AG09319 (cell line): ENCODE measurements around the gene SMAD6.

Experiments used
- DNase-seq: peaks from one replicate; pipeline ENCODE4 v3.0.0-alpha.2; 2010; ENCODE audit warnings: low read depth; ENCODE audit errors: extremely low read depth
- CTCF ChIP-seq: IDR thresholded peaks from 2 replicates; pipeline ENCODE4 v1.5.1; 2011; ENCODE audit warnings: low read depth, mild to moderate bottlenecking, inconsistent platforms, low read length, moderate library complexity

The SMAD6 gene

GRCh38 chr15:66708389-66708788 lies 6.4 kb downstream of the SMAD6 start:
- no peak for DNase-seq
- TF ChIP-seq CTCF, result no peak

GRCh38 chr15:66709884-66710283 lies 7.8 kb downstream of the SMAD6 start:
- DNase-seq, result no peak
- TF ChIP-seq CTCF, result no peak

DNA sequence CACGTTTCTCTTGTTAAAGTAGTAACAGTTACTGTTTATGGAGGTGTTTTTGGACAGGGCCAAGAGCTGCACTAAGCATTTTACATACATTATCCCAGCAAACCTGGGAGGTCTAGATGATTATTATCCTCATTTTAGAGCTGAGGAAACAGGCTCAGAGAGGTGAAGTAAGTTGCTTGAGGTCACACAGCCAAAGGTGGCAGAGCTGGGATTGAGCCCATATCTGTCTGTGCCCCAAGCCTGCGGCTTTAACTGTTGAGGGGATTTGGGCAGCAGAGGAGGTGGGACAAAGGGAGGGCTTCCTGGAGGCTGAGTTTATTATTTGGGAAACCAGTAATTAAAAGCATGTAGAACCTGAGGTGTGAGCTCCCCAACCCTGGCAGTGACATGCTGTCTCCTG lies 9.2 kb downstream of the SMAD6 start:
- no peak for TF ChIP-seq CTCF
- no peak for DNase-seq

DNA sequence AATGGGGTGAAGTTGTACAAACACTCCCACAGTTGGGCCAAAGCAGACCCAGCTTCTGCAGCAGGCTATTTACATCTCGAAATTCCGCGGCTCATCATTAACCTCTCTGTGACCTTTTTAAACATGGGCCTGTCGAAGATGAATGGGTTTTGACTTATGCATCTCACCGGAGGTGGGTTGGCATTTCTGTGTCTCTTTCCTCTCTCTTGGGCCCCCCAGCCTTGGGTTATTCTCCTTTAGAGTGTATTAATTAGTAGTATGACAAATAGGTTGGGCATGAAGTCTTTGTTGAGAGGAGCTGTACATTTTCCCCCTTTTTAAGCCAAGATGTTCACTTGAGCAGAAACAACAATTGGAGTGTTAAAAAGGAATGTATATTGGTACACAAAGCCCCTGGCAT lies 9.8 kb downstream of the SMAD6 start:
- no peak for DNase-seq

DNA sequence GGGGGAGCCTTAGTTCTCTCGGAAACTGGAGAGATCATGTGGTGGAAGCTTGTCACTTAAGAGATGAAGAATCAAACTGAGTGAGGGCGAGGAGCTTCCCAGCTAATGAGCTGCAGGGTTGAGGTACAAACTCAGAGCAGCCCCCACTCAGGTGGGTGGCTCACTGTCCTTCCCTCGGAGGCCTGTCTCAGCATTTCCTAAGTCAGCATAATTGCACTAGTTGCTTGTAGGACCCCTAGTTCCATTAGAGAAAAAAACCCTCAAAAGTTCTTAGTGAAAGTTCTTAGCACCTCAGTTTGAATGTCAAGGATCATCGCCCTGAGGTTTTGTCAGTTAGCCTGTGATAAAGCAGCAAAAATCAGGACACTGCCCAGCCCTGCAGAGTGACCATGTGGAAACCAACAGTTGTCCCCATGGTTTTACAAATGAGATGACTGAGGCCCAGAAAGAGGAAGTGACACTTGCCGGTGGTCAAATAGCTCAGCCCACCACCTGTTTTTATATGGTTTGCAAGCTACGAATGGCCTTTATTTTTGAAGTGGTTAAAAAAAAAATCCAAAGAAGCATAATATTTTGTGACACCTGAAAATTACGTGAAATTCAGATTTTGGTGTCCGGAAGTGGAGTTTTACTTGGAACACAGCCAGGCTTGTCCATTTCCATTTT lies 11.9 kb downstream of the SMAD6 start:
- DNase-seq, result no peak
- no peak for TF ChIP-seq CTCF

More for the DNA sequence above, 9.8 kb downstream of the SMAD6 start:
- no peak for TF ChIP-seq CTCF

- no peak for TF ChIP-seq CTCF
- no peak for DNase-seq
Measured at GRCh38 chr15:66714543-66714981, 12.5 kb downstream of the SMAD6 start.

DNA sequence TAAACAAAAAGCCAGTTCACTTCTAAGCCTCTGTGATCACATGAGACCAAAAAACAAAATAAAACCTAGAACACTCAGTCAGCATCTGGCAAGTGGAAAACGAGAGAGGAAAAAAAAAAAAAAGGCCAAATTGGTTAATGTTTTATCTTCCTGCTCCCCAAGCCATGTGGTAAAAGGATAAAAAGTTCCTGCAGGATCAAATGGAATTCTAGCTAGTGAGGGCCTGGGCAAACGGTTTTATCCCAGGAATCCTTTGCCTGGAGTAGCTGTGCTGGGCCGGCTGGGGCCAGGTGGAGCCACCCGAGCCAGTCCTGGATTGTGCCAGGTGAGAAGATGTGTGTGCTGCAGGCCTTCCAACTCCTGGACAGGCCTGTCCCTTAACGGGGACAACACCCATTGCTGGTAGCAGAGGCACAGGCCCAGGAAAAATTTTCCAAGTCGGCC lies 13.2 kb downstream of the SMAD6 start:
- no peak for DNase-seq
- no peak for TF ChIP-seq CTCF
